Panc1 (cell line): ENCODE data around the gene PIBF1. TPM values are rescaled to one million over a fixed set of nuclear protein-coding genes. Genes with fewer than 3 reads are reported as not detected.

Experiments used
- ATAC-seq: fragments of 200-7000 bp; cut with Tn5 transposase; 2 replicates; pipeline ENCODE4 v1.9.1; 2020; ENCODE audit warnings: mild to moderate bottlenecking, moderate library complexity
- BruUV-seq: library from RNA; stranded (reverse); fragments of 400-500 nt; replicated peaks from 2 replicates; lab custom pipeline; 2021; lab: Mats Ljungman, UMichigan
- CTCF ChIA-PET: fragments of 300-600 bp; sonication (Branson Sonifier 250); formaldehyde crosslinking; loops from one replicate; lab custom pipeline; 2022; ENCODE audit warnings: antibody characterized with exemption; lab: Charles Lee
- POLR2A ChIA-PET: fragments of 300-600 bp; sonication (Branson Sonifier 250); formaldehyde crosslinking; loops from one replicate; lab custom pipeline; 2022; ENCODE audit warnings: antibody characterized with exemption; lab: Charles Lee
- DNase-seq: peaks from one replicate; pipeline ENCODE4 v3.0.0-alpha.2; 2010; ENCODE audit warnings: low read depth, low spot score
- H3K27ac ChIP-seq: 2 replicates; pipeline ENCODE4 v1.5.1; 2011; ENCODE audit warnings: mild to moderate bottlenecking, low read length, inconsistent platforms
- H3K27me3 ChIP-seq: fragments of 200-500 bp; sonication (Bioruptor generic); 2 replicates; pipeline ENCODE4 v1.6.0; 2014; ENCODE audit warnings: low read length, inconsistent platforms; ENCODE audit not compliant: control insufficient read depth, insufficient read depth
- H3K36me3 ChIP-seq: fragments of 200-500 bp; sonication (Bioruptor generic); 2 replicates; pipeline ENCODE4 v1.5.1; 2014; ENCODE audit warnings: inconsistent platforms, mild to moderate bottlenecking, low read length, moderate library complexity; ENCODE audit not compliant: control insufficient read depth, insufficient read depth
- H3K4me1 ChIP-seq: 2 replicates; pipeline ENCODE4 v1.5.1; 2011; ENCODE audit warnings: inconsistent platforms, mild to moderate bottlenecking, low read length, moderate library complexity; ENCODE audit not compliant: control insufficient read depth, insufficient read depth
- H3K4me3 ChIP-seq, 2 experiments: 2 replicates each; pipeline ENCODE4 v1.5.1; 2011 to 2012; ENCODE audit warnings: low read depth in 2 of 2, low read length in 2 of 2, mild to moderate bottlenecking in 2 of 2, inconsistent platforms in 1 of 2, moderate library complexity in 1 of 2
- H3K9me3 ChIP-seq: fragments of 200-500 bp; sonication (Bioruptor generic); 2 replicates; pipeline ENCODE4 v1.5.1; 2014; ENCODE audit warnings: low read depth, mild to moderate bottlenecking, inconsistent platforms, low read length, moderate library complexity; ENCODE audit not compliant: control insufficient read depth, insufficient read depth
- CTCF ChIP-seq: fragments of 450-650 bp; IDR thresholded peaks from 2 replicates; pipeline ENCODE4 v1.5.1; 2017; ENCODE audit warnings: mild to moderate bottlenecking
- POLR2AphosphoS5 ChIP-seq: IDR thresholded peaks from 2 replicates; pipeline ENCODE4 v1.6.1; 2012; ENCODE audit warnings: mild to moderate bottlenecking, low read depth, low read length, moderate library complexity
- REST ChIP-seq, 2 experiments: IDR thresholded peaks; 2 replicates each; pipeline ENCODE4 v1.6.1; 2011 to 2012; ENCODE audit warnings: low read depth in 2 of 2, control low read depth in 1 of 2, low read length in 1 of 2, mild to moderate bottlenecking in 1 of 2, moderate library complexity in 1 of 2; ENCODE audit not compliant: insufficient read depth in 1 of 2
- SIN3A ChIP-seq: IDR thresholded peaks from 2 replicates; pipeline ENCODE4 v1.6.1; 2012; ENCODE audit warnings: low read depth, mild to moderate bottlenecking, low read length, moderate library complexity, borderline replicate concordance; ENCODE audit not compliant: insufficient read depth
- TCF7L2 ChIP-seq: IDR thresholded peaks from 2 replicates; pipeline ENCODE4 v1.6.1; 2011; ENCODE audit warnings: mild to moderate bottlenecking, low read depth, low read length, inconsistent platforms
- in situ Hi-C: cut with HindIII; loops from 2 replicates; pipeline ENCODE4 v1.10.0; 2016; ENCODE audit warnings: low sequenced_read_pairs, low pct_unique_long_range_greater_than_20kb
- intact Hi-C: fragments of 100-400 bp; cut with micrococcal nuclease; formaldehyde crosslinking; loops from one replicate; pipeline ENCODE4 v1.10.0; 2022; ENCODE audit not compliant: unreplicated experiment
- total RNA-seq: library from RNA; stranded (reverse); gene quantifications from one replicate; pipeline ENCODE4 v1.2.1, GENCODE V29; 2021; ENCODE audit not compliant: unreplicated experiment

Gene PIBF1
- total RNA-seq, 1 experiment from 2014 or later = 11.7 TPM

- in situ Hi-C loops = no loop called here
These were observed 36.7 kb upstream of the PIBF1 start for GRCh38 chr13:72745260-72745659.

GRCh38 chr13:72751220-72751619 is 30.7 kb upstream of the PIBF1 start:
- DNase-seq (no peak), ATAC-seq (no peak)
- Histone ChIP-seq H3K4me1 (no peaks in the 10 kb centered on the region), H3K27me3 (no peaks in the 10 kb centered on the region), H3K36me3 (peaks cover 29% of the 10 kb centered on the region), H3K9me3 (no peaks in the 10 kb centered on the region), H3K27ac (no peak overlapping the region), H3K4me3 (no peak overlapping the region)
- TF ChIP-seq POLR2AphosphoS5 (no peak), REST (IDR thresholded peaks at IDR 0.05; ENCODE audit: insufficient read depth in 1 of 2, low read depth in 2 of 2, low read length in 1 of 2) (no peak), SIN3A (no peak), TCF7L2 (no peak), CTCF (no peak)
- in situ Hi-C loops (no loop called here), intact Hi-C loops (no loop called here)
- POLR2A ChIA-PET = no interaction called here
- CTCF ChIA-PET = no interaction called here
- BruUV-seq = no TSS peak

More at GRCh38 chr13:72745260-72745659, 36.7 kb upstream of the PIBF1 start:
- Histone ChIP-seq H3K27ac (no peak overlapping the region), H3K4me1 (no peaks in the 10 kb centered on the region), H3K9me3 (no peaks in the 10 kb centered on the region), H3K27me3 (no peaks in the 10 kb centered on the region), H3K4me3 (no peak overlapping the region), H3K36me3 (peaks cover 28% of the 10 kb centered on the region)
- ChIA-PET CTCF (no interaction called here), POLR2A (no interaction called here)
- intact Hi-C loops = no loop called here
- DNase-seq = no peak
- TF ChIP-seq REST (IDR thresholded peaks at IDR 0.05; ENCODE audit: insufficient read depth in 1 of 2, low read depth in 2 of 2, low read length in 1 of 2) (no peak), TCF7L2 (no peak), CTCF (no peak), SIN3A (no peak), POLR2AphosphoS5 (no peak)
- no TSS peak for BruUV-seq
- ATAC-seq = no peak
